Upper lobe of left lung (tissue), 6 donors: ENCODE measurements around the gene MAMLD1. TPM values are rescaled to one million over a fixed set of nuclear protein-coding genes. Genes with fewer than 3 reads are reported as not detected.

ENCODE experiments used
- ATAC-seq, 2 donors: fragments of 200-7000 bp; cut with Tn5 transposase; one replicate each; pipeline ENCODE4 v1.9.1; 2022; ENCODE audit warnings: mild to moderate bottlenecking in 2 of 2, moderate library complexity in 2 of 2; ENCODE audit not compliant: low FRiP score in 2 of 2
- DNase-seq, 2 donors: peaks; one replicate each; pipeline ENCODE4 v3.0.0-alpha.2; 2019 to 2020
- H3K27ac ChIP-seq, 4 donors: fragments of 200-600 bp; sonication (generic); one replicate each; pipeline ENCODE4 v1.5.1; 2016 to 2019
- H3K27me3 ChIP-seq, 4 donors: fragments of 200-600 bp; sonication (generic); one replicate each; pipeline ENCODE4 v1.5.1; 2017 to 2019
- H3K36me3 ChIP-seq, 4 donors: fragments of 200-600 bp; sonication (generic); one replicate each; pipeline ENCODE4 v1.5.1; 2016 to 2019
- H3K4me1 ChIP-seq, 4 donors: fragments of 200-600 bp; sonication (generic); one replicate each; pipeline ENCODE4 v1.5.1; 2018 to 2019
- H3K4me3 ChIP-seq, 4 donors: fragments of 200-600 bp; sonication (generic); one replicate each; pipeline ENCODE4 v1.5.1; 2017 to 2019; ENCODE audit warnings: mild to moderate bottlenecking in 2 of 4, moderate library complexity in 1 of 4
- H3K9me3 ChIP-seq, 4 donors: fragments of 200-600 bp; sonication (generic); one replicate each; pipeline ENCODE4 v1.5.1; 2018 to 2019
- EP300 ChIP-seq, 4 donors: sonication (generic); formaldehyde crosslinking; IDR thresholded peaks; one replicate each; pipeline ENCODE4 v1.5.1; 2017; ENCODE audit warnings: antibody characterized with exemption in 4 of 4, control low read depth in 2 of 4
- POLR2A ChIP-seq, 4 donors: fragments of 450-650 bp; IDR thresholded peaks; one replicate each; pipeline ENCODE4 v1.5.1; 2016 to 2017; ENCODE audit warnings: antibody characterized with exemption in 4 of 4, mild to moderate bottlenecking in 2 of 4
- POLR2AphosphoS5 ChIP-seq, 2 donors: sonication (generic); formaldehyde crosslinking; IDR thresholded peaks; one replicate each; pipeline ENCODE4 v1.5.1; 2017; ENCODE audit warnings: antibody characterized with exemption in 2 of 2
- WGBS, 2 donors: methylation state at CpG; one replicate each; pipeline ENCODE4 v1.1.5; 2017 to 2018; 5-methylcytosine and 5-hydroxymethylcytosine counted together
- total RNA-seq, 6 donors: library from RNA; depleted of rRNA in 4 of 6; stranded (reverse); fragments of >200 nt in 4 of 6; gene quantifications; one replicate each; pipeline versions ENCODE4 v1.1.0 to v1.2.1, GENCODE V29; 2016 to 2021
- TF ChIP-seq, protein P1 (sequence below), 6 experiments: fragments of 450-650 bp in 4 of 6; fragments of 200-600 bp in 2 of 6; sonication (generic) in 2 of 6; IDR thresholded peaks; one replicate each; pipeline ENCODE4 v1.5.1; 2016 to 2019; ENCODE audit warnings: antibody characterized with exemption in 6 of 6
- donor health status: DM: no; HTN: no; CAD: no; lungs with moderate emphysema.
- donor health status: DM: no; HTN: yes; CAD: no; lungs with severe emphysema.

MAMLD1 gene, protein sequence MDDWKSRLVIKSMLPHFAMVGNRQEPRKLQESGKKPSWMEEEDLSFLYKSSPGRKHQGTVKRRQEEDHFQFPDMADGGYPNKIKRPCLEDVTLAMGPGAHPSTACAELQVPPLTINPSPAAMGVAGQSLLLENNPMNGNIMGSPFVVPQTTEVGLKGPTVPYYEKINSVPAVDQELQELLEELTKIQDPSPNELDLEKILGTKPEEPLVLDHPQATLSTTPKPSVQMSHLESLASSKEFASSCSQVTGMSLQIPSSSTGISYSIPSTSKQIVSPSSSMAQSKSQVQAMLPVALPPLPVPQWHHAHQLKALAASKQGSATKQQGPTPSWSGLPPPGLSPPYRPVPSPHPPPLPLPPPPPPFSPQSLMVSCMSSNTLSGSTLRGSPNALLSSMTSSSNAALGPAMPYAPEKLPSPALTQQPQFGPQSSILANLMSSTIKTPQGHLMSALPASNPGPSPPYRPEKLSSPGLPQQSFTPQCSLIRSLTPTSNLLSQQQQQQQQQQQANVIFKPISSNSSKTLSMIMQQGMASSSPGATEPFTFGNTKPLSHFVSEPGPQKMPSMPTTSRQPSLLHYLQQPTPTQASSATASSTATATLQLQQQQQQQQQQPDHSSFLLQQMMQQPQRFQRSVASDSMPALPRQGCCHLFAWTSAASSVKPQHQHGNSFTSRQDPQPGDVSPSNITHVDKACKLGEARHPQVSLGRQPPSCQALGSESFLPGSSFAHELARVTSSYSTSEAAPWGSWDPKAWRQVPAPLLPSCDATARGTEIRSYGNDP
- total RNA-seq = 1 to 10 TPM; 1.1 to 7.8 (median 3.7) TPM

DNA sequence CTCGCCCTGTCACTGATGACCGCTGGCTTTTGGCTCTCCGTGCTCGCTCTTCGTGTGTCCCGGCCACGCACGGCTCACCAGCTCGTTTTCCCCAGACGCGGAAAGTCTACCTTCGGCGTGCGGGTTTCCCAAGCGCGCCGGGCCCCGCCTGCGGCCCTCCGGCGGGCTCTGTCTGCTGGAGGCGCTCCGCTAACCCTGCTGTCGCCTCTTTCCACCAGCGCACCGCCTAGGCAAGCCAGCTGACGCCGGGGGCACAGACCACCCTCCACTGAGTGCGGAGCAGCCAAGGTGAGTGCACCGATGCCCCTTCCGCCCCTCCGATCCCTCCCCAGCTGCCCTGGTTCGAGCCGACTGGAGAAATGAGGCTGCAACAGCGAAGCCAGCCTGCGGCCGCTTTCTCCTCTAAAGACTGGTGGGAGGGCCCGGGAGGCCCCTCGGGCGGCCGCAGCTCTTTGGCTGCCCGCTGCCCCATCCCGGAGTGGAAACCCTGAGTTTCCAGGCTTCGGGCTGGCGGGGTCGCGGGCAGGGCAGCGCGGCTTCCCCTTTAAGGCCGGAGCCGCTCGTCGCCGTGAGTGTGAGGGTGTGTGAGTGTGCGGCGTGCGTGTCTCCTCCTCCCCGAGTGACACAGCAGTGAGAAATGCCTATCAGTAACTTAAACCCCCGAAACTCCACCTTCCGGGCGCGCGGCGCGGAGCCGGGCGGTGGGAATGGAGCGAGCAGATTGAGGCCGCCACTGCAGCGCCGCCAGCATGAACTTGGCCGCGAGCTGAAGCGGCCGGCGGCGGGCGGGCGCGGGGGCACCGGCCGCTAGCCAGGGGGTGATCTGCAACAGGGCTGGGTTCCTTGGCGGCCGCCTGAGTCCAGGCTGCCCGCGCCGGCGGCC lies at the start of gene MAMLD1:
MAMLD1 (plus strand) TSS at position 719 of the 883 bp plus-strand sequence. CDS start 82,200 bp downstream, outside the sequence.
- TF ChIP-seq POLR2AphosphoS5 (IDR thresholded peaks at IDR 0.05) (peak in 1 of 2 donors; percentile 59), POLR2A (IDR thresholded peaks at IDR 0.05) (peak in 2 of 4 donors; percentile 52 to 72), EP300 (IDR thresholded peaks at IDR 0.05) (no peak)
- TF ChIP-seq, protein P1, sequence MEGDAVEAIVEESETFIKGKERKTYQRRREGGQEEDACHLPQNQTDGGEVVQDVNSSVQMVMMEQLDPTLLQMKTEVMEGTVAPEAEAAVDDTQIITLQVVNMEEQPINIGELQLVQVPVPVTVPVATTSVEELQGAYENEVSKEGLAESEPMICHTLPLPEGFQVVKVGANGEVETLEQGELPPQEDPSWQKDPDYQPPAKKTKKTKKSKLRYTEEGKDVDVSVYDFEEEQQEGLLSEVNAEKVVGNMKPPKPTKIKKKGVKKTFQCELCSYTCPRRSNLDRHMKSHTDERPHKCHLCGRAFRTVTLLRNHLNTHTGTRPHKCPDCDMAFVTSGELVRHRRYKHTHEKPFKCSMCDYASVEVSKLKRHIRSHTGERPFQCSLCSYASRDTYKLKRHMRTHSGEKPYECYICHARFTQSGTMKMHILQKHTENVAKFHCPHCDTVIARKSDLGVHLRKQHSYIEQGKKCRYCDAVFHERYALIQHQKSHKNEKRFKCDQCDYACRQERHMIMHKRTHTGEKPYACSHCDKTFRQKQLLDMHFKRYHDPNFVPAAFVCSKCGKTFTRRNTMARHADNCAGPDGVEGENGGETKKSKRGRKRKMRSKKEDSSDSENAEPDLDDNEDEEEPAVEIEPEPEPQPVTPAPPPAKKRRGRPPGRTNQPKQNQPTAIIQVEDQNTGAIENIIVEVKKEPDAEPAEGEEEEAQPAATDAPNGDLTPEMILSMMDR (IDR thresholded peaks at IDR 0.05) = peak in 1 of 6 experiments; percentile 29
- Histone ChIP-seq H3K4me1 (peaks cover 3 to 34% (median 10%) of the 10 kb centered on the region in 4 donors), H3K27ac (peak within 1 kb of the TSS; percentile 75 to 85 (median 84)), H3K9me3 (no peaks in the 10 kb centered on the region), H3K4me3 (peak within 1 kb of the TSS; percentile 44 to 67 (median 60)), H3K36me3 (no peaks in the 10 kb centered on the region), H3K27me3 (peaks cover 0 to 20% (median 0%) of the 10 kb centered on the region in 4 donors)
- DNase-seq (peak; percentile 64 to 93), ATAC-seq (peak; percentile 70 to 84)
- 3 to 32% methylated on average over 6 to 52 of the region's 88 CpGs for WGBS, 2 donors

DNA sequence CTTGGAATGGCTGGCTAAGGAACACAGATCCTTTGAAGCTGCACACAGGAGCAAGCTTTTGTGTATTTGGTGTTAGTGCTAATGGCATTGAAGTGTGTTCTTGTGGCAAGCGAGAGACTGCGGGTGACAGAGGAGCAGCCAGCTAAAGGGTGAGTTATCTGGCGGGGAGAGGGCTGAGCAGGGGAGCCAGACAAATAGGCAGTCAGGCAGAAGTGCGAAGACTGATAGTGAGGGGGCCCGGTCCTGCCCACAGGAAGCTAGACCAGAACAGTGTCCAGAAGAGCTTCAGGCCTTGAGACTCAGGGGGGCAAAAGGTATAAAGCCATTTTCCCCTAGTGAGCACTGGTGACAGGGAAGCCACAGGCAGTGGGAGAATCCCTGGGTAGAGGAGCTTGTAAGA lies 49.6 kb upstream of the MAMLD1 start:
- Histone ChIP-seq H3K36me3 (no peaks in the 10 kb centered on the region), H3K4me1 (no peaks in the 10 kb centered on the region), H3K4me3 (no peak overlapping the region), H3K27ac (no peak overlapping the region), H3K27me3 (no peaks in the 10 kb centered on the region), H3K9me3 (no peaks in the 10 kb centered on the region)
- 62 to 68% methylated on average over 5 of the region's 5 CpGs for WGBS, 2 donors
- ATAC-seq (no peak), DNase-seq (no peak)
- TF ChIP-seq, protein P1 (IDR thresholded peaks at IDR 0.05) = no peak
- no peak for TF ChIP-seq POLR2A (IDR thresholded peaks at IDR 0.05)
- TF ChIP-seq POLR2AphosphoS5 (IDR thresholded peaks at IDR 0.05) = no peak
- TF ChIP-seq EP300 (IDR thresholded peaks at IDR 0.05) = no peak

DNA sequence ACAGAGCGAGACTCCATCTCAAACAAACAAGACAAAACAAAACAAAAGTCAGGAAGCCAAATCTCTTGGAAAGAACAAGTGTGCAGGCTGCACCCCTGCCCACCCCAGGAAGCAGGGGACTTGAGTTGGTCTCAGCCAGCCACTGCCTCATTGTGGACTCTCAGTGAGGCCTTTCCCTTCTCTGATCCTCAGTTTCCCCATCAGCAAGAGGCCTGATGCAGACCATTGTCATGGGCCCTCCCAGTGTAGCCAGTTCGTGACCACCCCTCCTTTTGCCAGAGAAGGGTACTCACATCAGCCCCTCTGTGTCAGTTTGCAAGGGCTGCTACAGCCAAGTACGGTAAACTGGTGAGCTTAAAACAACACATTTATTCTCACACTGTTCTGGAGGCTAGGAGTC lies 48.9 kb upstream of the MAMLD1 start:
- WGBS, 2 donors = 84 to 92% methylated on average over 2 to 3 of the region's 3 CpGs
- H3K9me3 ChIP-seq = no peaks in the 10 kb centered on the region

DNA sequence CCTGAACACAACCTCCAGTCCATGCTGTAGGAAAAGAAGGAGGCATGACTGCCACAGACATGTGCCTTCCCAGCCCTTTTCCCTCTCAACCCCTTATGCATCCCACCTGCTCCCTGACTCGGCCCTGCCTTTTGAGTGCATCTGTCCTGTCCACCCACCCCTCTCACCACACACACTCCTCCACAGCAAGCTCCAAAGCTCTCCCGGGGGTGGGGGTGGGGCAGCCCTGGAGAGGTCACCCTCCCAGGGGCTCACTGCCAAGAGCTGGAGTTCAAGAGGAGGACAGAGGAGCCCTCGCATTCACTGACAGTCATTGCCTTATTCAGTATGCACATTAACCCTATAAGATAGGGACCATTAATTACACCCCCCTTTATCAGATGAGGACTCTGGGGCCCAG lies 46.6 kb upstream of the MAMLD1 start:
- Histone ChIP-seq H3K4me3 (no peak overlapping the region), H3K9me3 (no peaks in the 10 kb centered on the region), H3K27ac (no peak overlapping the region), H3K36me3 (no peaks in the 10 kb centered on the region), H3K4me1 (no peaks in the 10 kb centered on the region), H3K27me3 (no peaks in the 10 kb centered on the region)
- DNase-seq (no peak), ATAC-seq (no peak)
- WGBS, 2 donors = 39 to 57% methylated on average over 3 of the region's 3 CpGs
- no peak for TF ChIP-seq POLR2AphosphoS5 (IDR thresholded peaks at IDR 0.05)
- TF ChIP-seq POLR2A (IDR thresholded peaks at IDR 0.05) = no peak
- TF ChIP-seq, protein P1 (IDR thresholded peaks at IDR 0.05) = no peak
- no peak for TF ChIP-seq EP300 (IDR thresholded peaks at IDR 0.05)

More for the DNA sequence above, 48.9 kb upstream of the MAMLD1 start:
- Histone ChIP-seq H3K27ac (no peak overlapping the region), H3K4me3 (no peak overlapping the region), H3K36me3 (no peaks in the 10 kb centered on the region), H3K27me3 (no peaks in the 10 kb centered on the region), H3K4me1 (no peaks in the 10 kb centered on the region)
- ATAC-seq (no peak), DNase-seq (no peak)
- TF ChIP-seq, protein P1 (IDR thresholded peaks at IDR 0.05) = no peak
- TF ChIP-seq POLR2AphosphoS5 (IDR thresholded peaks at IDR 0.05) = no peak
- no peak for TF ChIP-seq POLR2A (IDR thresholded peaks at IDR 0.05)
- no peak for TF ChIP-seq EP300 (IDR thresholded peaks at IDR 0.05)
